GM21367 (cell line): ENCODE data around the gene TTC34.
A peak's percentile ranks its signal among the peaks of the same experiment; 100 is the strongest.

Experiments used
- ATAC-seq: cut with Tn5 transposase; IDR thresholded peaks from one replicate; pipeline ENCODE4 v1.9.1; 2021; ENCODE audit not compliant: unreplicated experiment

TTC34 gene

DNA sequence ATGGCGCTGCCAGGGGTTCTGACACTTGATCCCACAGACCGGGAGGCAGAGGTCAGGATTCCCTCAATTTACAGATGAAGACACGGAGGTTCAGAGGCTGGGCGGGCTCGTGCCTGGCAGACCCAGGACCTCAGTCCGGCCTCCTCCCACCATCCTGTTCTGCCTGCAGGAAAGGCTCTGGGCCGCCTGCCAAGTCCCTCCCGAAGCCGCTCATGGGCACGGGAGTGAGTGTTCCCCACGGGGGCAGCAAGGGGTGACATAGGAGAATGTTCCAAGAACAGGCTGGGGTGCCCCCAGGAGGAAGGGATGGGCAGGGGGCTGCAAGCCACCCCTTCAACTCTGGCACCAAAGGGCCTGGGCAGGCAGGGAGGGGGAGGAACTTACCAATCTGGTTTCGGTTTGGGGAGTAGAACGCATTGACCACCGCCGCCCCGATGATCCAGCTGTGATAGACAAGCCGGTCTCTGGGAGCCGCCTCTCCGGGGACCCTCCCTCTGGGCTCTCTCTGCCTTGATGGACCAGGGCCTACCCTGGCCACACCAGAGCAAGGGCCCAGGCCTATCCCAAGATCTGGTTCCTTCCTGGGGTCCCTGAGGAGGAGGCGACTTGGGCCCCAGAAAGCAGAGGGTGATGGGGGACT lies 207.4 kb downstream of the TTC34 start:
- no peak for ATAC-seq

DNA sequence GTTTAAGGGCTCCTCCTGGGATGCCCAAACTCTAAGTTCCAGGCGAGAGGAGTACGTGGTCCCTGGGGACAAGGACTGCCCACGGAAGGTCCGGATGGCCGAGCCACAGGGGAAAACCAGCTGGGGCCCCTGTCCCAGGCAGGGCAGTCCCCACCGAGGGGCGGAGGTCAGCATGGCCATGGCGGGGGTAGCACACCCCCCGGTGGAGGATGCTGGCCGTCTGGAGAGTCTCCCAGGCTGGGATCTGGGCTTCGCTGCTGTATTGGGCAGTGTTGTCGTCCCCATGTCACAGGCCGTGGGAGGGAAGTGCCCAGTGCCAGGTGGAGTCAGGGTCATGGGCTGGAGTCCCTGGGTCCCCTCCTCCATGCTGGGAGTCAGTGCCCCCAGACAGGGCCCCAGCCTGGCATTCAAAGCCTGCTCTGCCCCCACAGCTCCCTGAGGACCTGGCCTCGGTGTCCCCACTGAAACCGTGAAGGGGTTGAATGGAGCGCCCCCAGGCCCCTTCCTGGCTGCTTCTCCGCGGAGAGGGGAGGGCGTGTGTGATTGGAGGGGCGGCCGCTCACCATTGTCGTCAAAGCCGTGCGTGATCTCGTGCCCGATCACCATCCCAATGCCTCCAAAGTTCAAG lies 208.1 kb downstream of the TTC34 start:
- ATAC-seq: no peak

DNA sequence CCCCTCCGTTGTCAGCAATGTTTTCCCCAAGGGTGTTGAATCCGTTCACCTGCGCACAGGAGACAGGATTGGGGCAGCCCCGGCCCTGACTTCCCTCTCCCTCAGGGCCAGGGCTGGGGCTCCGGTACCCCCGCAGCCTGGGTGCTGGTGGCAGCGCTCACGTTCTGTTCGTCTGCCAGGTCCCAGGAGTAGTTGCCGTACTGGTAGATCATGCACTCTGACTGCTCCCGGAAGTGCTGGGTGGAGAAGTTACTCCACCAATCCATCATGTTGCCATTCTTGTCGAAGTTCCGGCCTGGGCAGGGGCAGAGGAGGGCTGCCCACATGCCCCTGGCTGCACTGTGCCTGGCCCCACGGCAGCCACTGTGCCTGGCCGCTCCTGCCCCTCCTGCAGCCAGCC lies 208.8 kb downstream of the TTC34 start:
- ATAC-seq: no peak

DNA sequence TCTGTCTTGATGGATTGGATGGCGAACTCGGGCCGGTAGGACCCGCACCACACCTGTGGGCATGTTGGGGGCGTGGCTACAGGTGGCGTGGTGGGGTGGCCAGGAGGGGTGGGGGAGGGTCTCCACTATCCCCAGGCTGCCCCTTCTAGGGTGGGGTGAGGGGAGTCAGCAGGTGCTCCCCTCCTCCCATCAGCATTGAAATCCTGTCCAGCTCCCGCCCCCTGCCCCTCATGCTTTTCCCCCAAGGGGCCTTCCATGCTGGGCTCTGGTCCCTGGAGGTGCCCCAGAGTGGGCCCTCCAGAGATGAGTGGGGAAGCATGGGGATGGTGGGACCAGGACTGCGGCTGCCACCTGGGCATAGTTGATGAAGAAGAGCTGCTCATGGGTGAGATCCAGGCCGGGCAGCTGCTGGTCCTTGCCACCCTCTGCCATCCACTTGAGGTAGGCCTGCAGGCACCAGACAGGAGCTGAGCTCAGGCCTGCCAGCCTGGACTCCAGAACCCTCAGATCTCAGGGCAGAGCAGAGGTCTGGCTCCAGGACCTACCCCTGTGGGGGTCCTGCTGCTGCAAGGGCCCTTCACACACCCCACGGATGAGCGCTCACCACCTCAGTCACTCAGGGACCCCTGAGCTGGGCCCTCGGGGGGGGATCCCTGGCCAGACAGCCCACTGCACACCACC lies 209.8 kb downstream of the TTC34 start:
- ATAC-seq: no peak

DNA sequence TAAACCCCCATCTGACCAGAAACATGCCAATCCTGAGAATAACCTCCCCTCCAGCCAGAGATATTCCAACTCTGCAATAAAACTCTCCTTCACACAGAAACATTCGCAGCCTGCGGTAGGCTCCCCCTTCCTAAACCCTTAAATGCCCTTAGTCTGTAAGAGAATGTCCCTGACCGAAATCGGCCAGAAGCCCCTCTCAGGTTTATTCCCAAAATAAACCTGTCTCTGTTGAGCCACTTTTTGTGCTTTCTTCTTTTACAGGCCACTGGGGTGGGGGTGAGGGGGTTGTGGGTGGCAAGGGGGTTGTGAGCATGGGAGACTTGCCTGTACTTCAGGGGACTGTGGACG lies 210.3 kb downstream of the TTC34 start:
- no peak for ATAC-seq

DNA sequence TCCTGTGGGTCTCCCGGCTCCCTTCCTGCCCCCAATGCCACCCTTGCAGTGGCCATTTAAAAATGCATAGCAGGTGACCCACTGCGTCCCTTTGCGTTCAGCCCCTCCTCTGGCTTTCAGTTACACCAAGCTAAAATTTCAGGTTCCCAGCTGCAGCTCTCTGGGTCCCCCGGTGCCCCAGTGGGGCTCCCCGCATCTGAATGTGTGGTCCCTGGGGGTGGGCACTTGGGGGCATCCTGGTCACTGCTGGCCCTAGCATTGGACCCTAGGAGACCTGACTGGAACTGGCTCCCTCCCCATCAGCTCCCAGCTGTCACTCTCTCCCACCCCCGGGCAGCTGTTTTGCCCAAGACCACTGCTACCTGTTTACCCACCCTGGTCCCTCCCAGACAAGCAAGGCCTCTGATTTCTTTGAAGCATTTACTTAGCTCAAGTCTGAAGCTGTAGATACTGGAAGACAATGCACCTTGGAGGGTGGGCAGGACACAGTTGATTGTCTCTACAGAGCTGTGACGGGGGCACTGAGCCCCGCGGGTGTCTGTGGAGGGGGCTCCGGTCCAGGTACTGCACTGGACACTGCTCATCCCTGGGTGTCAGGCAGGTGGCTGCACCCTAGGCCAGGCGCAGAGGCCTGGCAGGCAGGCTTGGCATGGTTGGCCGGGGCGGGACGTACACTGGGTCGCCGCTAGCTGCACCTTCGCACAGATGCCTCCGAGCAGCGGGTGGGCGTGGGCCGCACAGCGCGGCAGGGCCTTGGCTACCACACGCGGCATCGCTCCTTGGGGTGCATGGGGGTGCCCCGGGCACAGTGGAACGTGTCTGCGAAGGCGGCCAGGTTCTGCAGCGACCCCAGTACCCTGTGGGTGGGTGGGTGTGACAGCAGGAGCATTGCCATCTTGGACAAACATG lies 211.0 kb downstream of the TTC34 start:
- ATAC-seq: no peak

DNA sequence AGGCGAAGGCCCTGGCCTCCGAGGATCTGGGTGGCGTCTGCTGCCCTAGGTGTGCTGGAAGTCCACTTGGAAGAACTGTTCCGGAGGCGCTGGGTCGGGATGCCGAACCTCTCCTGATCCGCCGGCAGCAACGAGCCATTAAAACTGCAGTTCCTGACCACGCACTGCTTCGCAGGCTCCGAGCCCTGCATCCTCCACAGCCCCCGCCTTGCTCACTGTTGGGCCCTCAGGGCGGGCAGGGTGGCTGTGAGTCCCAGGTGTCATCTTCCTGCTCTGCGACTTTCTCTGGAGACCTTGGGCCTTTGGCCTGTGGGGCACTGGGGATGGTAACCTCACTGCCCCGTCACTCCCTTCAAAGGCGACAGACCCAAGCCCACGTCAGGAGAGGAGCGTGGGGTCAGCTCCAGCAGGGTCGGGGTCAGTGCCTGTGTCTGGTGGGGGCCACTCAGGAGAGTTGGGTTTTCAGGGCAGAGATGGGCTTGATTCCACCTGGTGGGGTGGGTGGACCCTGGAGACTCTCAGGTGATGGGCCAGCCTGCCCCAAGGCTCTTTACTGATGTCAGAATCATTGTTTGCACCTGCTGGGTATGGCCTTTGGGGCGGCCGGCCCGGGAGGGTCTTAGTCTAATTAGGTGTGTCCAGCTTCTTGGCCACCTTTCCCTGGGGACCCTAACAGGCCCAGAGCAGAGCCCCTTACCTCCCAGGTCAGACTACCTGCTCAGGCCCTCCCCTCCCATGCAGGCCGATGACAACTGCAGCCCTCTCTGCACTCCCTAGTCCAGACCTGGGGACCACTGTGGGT lies 211.9 kb downstream of the TTC34 start:
- no peak for ATAC-seq

DNA sequence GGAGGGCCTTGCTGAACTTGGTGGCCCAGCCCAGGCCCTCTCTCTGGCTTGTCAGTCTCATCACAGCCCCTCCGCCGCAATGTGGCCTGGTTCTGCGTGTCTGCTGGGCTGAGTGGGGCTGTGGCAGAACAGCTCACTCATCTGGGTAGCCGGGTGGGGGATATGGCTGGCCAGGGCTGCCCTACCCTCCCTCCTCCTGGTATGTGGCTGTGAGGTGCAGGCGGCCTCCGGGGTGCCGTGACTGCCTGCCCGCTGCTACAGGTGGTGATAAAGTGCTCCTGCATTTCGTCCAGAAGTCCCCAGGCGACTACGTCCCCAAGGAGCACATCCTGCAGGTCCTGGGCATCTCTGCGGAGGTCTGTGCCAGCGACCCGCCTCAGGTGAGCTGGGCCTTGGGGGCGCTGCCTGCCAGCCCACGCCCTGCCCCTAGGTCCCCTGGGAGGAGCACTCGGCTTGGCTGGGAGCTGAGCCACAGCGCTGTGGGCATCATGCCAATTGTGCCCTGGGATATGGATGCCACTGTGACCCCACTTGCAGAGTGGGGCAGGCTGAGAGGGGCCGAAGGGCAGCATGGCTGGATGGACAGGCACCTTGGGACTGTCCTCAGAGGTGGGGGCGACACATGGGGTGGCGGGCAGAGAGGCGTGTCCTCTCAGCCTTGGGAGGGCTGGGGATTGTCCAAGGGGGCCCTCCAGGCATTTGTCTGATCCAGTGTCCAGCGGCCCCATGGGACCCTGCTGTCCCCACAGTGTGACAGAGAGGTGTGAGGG lies 212.6 kb downstream of the TTC34 start:
- ATAC-seq: no peak

DNA sequence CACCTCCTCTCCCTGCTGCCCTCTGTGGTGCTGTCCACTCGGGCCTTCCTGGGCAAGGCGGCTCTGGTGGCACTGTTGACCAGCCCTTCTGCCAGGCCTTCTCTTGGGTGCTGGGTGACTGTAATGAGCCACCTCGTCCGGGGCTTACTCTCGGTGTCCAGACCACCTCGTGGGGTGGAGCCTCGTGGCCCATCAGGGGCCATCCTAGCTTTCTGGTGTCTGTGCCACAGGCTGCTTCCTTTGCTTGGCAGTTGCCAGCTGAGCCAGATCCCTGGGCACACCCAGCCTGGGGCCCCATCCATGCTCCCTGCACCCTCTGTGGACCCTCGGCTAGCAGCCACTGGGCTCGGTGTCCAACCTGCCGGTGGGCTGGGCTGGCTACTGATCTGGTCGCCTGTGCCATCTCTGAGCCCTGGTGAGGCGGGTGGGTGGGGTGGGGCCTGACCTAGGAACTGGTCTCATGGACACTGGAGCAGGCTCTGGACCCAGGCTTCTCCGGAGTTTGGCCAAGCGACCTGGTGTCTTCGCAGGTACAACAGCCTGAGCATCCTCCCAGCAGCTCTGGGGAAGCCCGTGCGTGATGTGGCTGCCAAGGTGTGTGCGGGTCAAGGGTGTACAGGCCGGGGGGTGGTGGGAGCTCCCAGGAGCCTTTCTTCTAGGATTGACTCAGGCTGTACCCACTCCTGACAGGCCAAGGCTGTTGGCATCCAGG lies 213.5 kb downstream of the TTC34 start:
- ATAC-seq: no peak

DNA sequence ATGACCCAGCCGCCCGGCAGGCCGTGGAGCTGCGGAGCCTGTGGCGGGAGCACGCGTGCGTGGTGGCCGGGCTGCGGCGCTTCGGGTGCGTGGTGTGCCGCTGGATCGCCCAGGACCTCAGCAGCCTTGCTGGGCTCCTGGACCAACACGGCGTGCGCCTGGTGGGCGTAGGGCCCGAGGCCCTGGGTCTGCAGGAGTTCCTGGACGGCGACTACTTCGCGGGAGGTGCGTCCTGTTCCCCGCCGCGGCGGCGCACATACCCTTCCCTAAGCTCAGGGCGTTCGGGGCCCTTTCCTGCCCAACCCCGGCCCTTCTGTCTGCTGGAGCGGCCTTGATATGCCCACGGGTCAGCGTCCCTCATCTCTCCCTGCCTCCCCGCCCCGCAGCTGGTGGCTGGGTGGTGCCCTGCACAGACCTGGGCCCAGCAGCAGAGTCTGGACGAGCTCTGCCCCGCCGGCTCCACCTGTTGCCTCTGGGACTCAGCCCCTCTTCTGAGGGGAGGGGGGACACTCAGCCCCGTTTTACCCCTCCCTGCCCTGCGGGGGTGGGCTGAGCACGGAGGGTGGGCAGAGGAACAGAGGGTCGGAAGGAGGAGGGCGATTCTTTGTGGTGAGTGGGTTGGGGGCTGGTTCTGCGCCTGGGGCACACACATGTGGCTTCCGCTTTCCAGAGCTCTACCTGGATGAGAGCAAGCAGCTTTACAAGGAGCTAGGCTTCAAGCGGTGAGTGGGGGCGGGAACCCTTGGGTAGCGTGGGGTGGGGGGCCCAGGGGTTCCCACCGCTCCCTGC lies 214.2 kb downstream of the TTC34 start:
- ATAC-seq: no peak

DNA sequence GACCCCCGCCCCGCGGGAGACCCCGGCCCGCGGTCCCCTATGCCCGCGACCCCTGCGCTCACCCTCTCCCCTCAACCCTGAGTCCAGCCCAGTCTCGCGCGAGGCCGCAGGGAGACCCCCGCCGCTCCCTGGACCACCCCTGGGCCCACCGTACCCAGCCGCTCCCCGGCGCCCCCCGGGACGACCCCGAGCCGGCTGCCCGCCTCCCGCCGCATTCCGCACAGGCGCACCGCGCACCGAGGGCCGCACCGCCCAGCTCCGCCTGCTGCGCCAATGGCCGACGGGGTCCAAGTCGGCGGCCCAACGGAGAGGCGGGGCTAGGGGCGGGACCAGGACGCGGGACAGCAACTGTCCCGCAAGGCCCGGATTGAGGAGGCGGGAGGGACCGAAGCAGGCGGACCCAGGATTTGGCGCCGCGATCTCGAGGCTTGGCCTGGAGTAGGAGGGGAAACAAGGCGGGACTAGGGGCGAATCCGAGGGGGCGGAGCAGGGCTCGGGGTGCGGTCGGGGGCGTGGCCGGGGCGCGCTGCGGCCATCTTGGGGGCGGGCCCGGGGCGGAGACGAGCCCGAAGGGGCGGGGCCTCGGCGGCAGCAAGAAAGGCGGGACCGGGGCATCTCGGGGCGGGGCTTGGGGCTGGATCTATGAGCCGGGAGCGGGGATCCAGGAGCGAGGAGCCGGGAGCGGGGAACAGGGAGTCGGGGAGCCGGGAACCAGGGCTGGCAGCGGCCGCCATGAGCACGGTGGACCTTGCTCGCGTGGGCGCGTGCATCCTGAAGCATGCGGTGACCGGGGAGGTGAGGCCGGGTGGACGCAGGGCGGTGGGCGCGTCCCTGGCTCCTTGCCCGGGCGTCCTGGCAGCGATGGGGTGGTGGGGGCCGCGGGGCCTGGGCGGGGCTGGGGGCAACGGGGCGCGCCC lies 215.1 kb downstream of the TTC34 start, which contains the start of gene PRXL2B:
Gene PRXL2B, plus strand, starts transcription at position 624 of the 917 bp plus-strand sequence. Its CDS starts 109 bp downstream, at position 733.
- ATAC-seq: peak; percentile 53
